22Rv1 (cell line): ENCODE results near the gene NPHS2.

Experiments used
- ZFX ChIP-seq: fragments of 450-650 bp; IDR thresholded peaks from 2 replicates; pipeline ENCODE4 v1.6.1; 2017; ENCODE audit warnings: antibody characterized with exemption, borderline replicate concordance
- TF ChIP-seq, protein P1 (sequence below): fragments of 450-650 bp; IDR thresholded peaks from 2 replicates; pipeline ENCODE4 v1.5.1; 2017; ENCODE audit warnings: mild to moderate bottlenecking

- TF ChIP-seq, protein P1, sequence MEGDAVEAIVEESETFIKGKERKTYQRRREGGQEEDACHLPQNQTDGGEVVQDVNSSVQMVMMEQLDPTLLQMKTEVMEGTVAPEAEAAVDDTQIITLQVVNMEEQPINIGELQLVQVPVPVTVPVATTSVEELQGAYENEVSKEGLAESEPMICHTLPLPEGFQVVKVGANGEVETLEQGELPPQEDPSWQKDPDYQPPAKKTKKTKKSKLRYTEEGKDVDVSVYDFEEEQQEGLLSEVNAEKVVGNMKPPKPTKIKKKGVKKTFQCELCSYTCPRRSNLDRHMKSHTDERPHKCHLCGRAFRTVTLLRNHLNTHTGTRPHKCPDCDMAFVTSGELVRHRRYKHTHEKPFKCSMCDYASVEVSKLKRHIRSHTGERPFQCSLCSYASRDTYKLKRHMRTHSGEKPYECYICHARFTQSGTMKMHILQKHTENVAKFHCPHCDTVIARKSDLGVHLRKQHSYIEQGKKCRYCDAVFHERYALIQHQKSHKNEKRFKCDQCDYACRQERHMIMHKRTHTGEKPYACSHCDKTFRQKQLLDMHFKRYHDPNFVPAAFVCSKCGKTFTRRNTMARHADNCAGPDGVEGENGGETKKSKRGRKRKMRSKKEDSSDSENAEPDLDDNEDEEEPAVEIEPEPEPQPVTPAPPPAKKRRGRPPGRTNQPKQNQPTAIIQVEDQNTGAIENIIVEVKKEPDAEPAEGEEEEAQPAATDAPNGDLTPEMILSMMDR = no peak
- no peak for TF ChIP-seq ZFX
Observed at GRCh38 chr1:179550746-179551682, 24.7 kb downstream of the NPHS2 start.
